GM10847 (cell line): ENCODE measurements around the gene NDUFA6.
A peak's percentile ranks its signal among the peaks of the same experiment; 100 is the strongest.

Experiments used
- POLR2A ChIP-seq: IDR thresholded peaks from 2 replicates; pipeline ENCODE4 v1.6.1; 2011; ENCODE audit not compliant: insufficient read length; ENCODE audit errors: extremely low read depth

The NDUFA6 gene

DNA sequence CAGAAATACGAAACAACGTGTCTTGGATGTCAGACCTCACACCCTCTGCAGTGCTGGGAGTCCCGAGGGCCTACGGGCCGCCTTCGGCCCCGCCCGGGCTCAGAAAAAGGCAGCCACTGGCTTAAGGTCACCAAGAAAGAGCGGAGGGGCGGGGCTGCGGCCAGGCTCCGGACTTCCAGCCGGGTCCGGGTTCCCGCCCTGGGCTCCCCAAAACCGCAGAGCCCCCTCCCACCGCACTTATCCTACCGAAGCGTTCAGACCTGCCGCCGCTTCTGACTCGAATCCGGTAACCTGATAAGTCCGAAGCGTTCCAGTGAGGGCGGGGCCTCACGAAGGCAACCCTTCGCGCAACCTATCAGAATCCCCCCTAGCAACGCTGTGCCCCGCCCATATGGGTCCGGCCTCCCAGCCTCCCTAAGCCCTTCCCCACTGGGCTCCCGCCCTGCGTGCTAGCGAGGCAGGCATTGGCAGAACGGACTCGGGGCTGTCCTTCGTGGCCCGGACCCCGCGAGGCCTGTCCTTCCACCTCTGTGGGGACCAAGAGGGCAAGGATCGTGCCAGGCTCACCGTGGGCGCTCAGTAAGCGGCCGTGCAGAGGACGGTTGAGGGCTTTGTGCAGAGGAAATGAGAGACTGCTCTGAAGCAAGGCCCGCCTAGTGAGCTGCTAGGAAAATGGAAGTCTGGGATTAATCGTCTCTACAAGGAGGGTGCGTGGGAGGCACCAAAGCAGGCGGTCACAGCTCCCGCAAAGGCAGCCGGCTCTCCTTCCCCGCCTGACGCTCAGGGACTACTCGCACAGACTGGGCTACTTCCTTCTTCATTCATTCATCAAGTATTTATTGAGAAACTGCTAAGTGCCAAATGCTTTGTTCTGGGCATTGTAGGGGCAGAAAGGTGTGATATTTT, 19.8 kb downstream of the NDUFA6 start, which contains the start of gene NAGA:
Gene NAGA (minus strand): TSS at position 296 of the 906 bp plus-strand sequence. CDS start 515 bp downstream, outside the sequence.
- TF ChIP-seq POLR2A = peak; percentile 71

DNA sequence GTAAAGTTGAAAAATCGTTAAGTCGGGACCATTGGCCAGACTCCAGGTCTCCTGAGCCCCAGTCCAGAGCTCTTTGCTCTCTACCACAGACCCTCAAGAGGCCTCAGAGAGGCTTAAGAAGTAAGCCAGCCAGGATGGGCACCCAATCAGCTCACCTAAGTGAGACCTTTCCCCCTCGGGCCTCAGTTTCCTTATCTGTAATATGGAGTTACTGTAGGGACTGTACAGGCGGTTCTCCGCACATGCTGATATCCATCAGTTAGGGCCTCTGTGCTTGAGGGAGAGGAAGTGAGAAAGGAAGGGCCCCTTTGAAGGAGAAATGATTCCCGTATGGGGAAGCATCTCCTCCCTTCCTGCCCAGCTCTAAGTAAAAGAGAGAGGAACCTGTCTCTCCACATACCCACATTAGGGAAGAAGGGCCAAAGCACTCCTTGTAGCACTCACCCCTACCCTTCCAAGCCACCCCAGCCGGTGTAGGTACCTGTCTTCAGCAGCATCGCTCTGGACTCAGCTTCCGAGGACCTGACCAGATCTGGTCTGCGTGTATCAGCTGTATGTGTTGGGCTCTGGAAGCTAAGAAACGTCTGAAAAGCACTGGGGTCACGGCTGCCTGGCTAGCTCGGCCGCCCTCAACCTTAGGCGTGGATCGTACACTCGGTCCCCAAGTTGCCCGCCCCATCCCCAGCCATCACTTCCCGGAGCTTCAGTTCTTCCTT, 20.6 kb downstream of the NDUFA6 start:
- TF ChIP-seq POLR2A = no peak

DNA sequence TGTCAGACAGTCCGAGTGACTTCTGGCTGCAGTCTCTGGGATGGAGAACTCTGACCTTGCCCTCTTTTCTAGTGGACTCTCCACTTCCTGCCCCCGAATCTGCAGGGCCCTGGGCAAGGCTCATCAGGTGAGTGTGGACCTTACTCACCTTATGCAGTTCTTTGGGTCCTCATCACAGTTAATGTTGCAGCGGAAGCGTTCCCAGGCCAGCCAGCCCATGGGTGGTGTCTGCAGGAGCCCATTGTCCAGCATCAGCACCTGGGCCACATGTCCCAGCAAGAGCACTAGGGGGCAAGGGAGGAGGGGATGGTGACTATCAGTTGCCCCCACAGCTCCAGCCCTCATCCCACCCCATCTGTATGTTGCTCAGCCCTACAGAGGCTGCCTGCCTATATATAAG, 22.3 kb downstream of the NDUFA6 start:
- TF ChIP-seq POLR2A = no peak

DNA sequence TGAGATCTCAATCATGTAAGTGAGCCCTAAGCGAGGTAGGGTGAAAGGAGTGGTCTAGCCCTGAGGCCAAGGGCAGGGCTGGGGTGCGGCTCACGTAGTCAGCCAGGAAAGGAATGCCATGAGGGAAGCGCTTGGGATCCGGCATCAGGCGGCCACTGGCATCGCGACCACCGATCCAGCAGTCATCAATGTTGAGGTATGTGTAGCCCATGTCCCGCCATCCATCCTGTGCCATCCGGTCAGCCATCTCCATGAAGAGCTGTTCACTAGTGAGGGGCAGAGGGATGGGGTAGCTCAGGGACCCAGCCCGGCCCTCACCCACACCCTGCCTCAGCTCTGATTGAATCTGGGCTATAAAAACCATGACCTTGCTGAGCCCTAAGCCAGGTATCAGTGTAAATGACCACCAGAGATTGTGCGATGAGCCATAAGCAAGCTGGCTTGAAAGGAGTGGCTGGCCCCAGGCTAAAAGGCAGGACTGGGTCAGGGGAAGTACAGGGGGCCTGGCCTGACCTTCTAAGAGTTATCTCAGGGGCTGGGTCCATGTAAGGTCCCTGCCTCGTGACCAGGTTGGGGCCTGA, 22.8 kb downstream of the NDUFA6 start:
- no peak for TF ChIP-seq POLR2A

DNA sequence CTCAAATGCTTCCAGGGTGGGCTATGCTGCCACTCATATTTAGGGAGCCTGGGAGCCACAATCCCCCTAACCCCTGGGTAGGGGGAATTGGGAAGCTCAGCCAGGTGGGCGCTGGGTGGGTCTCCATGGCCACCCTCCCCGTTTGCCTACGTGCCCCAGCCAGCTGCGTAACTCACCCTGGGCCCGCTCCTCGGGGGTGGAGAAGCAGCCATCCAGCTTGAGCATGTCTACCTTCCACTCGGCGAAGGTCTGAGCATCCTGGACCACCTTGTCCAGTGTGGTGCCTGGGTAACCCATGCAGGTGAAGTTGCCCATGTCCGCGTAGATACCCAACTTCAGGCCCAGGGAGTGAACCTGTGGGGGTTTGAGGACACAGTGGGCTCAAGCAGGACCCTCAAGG, 23.6 kb downstream of the NDUFA6 start:
- TF ChIP-seq POLR2A = no peak

DNA sequence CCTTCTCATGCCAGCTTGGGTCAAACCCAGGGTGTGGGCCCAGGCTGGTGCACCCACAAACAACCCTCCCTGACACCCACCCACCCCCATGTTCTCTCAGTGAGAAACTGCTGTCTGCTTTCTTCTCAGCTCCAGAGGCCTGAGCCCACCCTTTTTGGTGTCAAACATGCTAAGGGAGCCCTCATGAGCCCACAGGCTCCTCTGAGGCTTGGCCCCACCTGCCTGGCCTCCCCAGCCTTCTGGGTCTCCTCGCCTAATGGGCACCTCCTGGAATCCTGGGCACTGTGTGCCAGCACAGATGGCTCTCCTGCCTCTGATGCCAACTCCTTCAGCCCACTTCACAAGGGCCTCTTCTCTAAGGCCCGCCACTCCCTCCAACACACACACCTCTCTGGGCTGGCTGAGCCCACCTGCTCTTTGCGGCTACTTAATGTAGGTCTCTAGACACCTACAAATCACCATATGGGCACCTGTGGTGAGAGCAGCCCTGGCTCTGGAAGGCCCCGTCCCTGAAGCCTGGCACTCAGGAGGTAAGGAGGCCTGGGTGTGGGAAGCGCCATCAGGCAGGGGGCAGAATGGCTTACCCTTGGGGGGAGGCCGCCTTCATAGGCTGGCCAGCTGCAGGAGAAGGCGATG, 24.3 kb downstream of the NDUFA6 start:
- TF ChIP-seq POLR2A = no peak

DNA sequence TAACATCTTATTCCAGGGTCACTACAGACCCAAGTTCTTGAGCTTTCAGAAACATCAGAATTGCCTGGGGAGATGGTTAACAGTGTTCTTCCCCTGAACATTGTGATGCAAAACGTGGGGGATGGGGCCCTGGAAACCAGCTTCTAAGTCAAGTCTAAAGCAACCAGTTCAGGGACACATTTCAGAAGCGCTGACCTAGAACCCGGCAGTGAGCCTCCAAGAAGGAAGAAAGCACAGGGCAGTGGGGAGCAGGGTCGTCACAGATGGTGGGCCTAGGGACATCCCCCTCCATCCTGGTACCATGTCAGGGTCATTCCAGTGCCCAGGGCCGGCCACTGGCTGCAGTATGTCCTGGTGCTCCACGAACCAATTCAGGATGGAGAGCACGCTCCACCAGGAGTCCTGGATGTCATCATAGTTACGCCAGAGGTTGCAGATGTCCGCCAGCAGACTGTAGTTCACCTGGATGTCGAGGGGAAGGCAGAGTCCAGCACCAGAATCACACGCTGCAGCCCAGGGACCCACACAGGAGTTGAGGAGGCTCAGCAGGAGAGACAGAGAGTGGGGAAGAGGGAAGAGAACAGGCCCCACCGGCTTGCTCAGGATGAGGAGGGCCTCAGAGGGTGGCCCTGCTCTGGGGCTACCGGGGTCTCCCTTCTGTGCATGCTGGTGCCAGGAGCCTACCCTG, 25.0 kb downstream of the NDUFA6 start:
- TF ChIP-seq POLR2A = no peak

DNA sequence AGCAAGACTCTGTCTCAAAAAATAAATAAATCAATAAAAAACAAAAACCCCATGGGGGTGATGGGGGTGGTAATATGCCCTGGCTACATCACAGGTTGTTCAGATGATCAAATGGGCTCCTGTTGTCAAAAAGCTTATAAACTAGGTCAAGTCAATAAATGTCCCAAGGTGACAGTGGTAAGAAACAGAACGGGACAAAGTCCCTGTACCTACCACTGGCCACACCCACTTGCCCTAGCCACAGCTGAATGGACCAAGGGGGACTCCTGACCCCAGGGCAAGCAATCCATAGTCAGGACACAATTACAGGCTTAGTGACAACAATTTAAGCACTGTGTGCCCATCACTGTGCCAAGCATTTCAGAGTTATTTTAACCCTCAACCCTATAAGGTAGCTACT, 25.9 kb downstream of the NDUFA6 start:
- no peak for TF ChIP-seq POLR2A

DNA sequence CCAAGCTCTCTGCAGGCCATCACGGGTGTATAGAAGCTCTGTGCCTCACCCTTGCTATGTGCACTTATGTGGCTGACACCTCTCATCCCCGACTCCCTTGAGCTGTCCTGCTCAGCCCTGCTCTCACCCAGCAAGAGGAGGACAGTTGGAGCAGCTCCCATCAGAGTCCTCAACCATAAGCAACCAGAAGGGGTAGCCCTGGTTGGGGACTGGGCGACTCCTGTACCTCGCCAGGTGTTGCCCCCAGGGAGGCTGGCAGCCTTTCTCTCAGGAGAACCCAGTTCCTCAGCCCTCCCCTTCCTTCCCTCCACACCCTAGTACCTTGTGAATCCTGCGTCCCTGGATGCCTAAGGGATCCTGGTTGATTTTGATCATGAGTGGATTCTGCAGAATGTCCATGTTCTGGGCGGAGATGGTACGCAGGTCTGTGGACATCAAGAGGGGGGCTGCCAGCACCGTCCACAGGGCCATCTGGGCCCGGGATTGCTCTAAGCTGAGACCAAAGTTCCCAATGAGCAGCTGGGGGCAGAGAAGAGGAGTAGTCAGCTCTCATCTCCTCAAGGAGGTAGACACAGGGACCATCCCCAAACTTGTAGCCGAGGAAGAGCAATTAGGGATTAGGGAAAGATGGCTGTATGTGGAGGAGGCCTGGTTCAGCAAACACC, 27.9 kb downstream of the NDUFA6 start:
- no peak for TF ChIP-seq POLR2A

DNA sequence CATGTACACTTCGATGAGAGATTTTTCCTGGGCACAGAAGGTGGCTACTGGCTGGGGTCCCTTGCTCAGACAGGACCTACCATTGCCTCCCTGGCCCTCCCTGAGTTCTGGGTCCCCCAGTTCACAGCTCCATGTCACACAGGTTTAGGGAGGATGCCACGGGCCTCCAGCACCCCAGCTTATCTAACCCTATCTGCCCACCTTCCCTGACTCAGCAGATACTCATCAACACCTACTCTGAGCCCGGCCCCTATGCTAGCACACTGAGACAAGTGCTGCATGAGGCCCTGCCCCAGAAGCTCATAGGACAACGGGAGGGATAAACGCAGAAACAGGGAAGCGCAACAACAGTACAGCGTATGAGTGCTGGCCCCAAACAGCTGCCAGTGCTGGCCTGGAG, 29.5 kb downstream of the NDUFA6 start:
- TF ChIP-seq POLR2A = no peak

DNA sequence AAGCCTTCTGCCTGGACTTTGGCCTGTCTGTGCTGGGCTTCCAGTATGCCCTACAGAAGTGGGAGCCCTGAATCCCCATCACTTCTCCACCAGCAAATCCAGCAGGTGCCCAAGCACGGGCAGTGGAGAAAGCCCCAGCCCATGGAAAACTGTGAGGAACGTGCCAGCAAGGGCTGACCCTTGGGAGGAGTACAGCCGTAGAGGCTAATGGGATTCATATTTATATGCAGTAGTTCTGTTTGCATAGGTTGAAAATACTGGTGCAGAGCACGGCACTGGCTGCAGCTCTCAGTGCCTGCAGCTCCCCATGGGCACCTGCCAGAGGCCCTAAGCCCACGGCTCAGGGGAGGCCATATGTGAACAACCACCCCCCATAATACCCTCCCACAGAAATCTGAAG, 30.1 kb downstream of the NDUFA6 start:
- no peak for TF ChIP-seq POLR2A

DNA sequence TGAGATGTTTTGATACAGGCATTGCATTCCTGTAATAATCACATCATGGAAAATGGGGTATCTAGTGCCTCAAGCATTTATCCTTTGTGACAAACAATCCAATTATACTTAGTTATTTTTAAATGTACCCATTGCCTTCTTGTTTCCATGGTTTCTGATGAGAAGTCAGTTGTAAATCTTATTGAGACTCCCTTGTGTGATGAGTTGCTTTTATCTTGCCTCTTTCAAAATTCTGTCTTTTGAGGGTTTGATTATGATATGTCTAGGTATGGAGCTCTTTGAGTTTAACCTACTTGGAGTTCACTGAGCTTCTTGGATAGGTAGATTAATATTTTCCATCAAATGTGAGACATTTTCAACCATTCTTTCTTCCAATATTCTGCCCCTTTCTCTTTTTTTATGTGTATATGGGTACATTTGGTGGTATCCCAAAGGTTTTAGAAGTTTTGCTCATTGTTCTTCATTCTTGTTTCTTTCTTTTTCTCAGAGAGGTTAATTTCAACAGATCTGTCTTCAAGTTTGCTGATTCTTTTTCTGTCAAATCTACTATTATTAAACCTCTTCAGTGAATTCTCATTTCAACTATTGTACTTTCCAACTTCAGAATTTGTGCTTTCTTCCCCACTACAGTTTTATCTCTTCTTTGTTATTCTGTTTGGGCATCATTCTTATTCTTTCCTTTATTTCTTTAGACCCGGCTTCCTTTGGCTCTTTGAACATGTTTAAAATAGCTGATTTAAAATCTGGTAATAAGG, 33.6 kb downstream of the NDUFA6 start:
- TF ChIP-seq POLR2A = no peak

DNA sequence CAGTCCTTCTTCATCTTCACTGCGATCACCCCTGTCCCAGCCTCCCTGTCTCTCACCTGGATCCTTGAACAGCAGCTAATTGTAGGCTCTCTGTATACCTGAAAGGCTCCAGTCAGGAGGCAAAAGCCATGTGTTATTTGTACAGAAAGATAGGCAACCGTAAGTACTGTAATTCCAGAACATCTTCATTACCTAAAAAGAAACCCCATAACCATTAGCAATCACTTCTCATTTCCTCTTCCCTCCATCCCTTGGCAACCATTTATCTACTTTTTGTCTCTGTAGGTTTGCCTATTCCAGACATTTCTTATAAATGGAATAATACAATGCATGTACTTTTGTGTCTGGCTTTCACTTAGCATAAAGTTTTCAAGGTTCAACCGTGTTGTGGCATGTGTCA, 37.8 kb downstream of the NDUFA6 start:
- no peak for TF ChIP-seq POLR2A
